ENCODE results near the gene FAAH2. TPM values are rescaled to one million over a fixed set of nuclear protein-coding genes. Genes with fewer than 3 reads are reported as not detected.

FAAH2 gene
- total and polyA plus RNA-seq, 2 donors (not counting 3 experiments of a cell fraction or from before 2014, with no cell fraction given): 0.06 to 0.15 TPM

DNA sequence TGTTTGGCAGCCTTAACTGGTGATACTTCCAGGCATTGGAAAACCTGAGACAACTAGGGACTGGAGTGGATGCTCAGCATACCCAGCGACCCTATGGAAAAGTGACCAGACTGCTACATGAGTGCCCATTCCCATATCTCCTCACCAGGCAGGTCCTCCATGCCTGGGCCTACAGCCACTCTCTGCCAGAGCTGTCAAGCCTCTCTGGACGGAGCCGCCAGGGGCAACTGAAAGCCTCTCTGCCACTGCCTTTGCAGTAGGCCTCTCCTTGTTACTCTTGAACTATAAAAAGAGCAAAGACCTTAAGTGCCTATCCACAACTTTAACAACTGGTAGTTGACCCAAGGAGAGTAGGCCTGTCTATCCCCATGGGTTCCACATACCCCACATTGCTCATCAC, 20.2 kb upstream of the FAAH2 start:
- Histone ChIP-seq H3K36me3 (ENCODE audit: control insufficient read depth in 2 of 2, extremely low read depth in 1 of 2, insufficient read depth in 2 of 2, low read length in 2 of 2) (no peaks in the 10 kb centered on the region), H3K27ac (ENCODE audit: insufficient read depth, low read depth, low read length) (no peak overlapping the region), H3K9ac (replicated peaks; ENCODE audit: extremely low read depth, insufficient read depth, low read length) (no peak overlapping the region), H3K4me2 (ENCODE audit: insufficient read depth, low read length) (no peak overlapping the region), H3K9me1 (replicated peaks; ENCODE audit: control insufficient read depth, extremely low read depth, insufficient read depth, low read length) (no peaks in the 10 kb centered on the region), H4K20me1 (replicated peaks; ENCODE audit: control insufficient read depth, extremely low read depth, insufficient read depth, low read length) (no peaks in the 10 kb centered on the region), H3K79me2 (ENCODE audit: control insufficient read depth, insufficient read depth, low read length) (no peaks in the 10 kb centered on the region), H3K9me3 (replicated peaks; ENCODE audit: control insufficient read depth, insufficient read depth, low read length) (no peaks in the 10 kb centered on the region), H3K4me1 (ENCODE audit: control insufficient read depth, extremely low read depth, insufficient read depth, low read length) (no peaks in the 10 kb centered on the region), H3K4me3 (replicated peaks in 1 of 3; ENCODE audit: insufficient read depth in 1 of 3, low read depth in 1 of 3, low read length in 3 of 3) (no peak overlapping the region), H2AFZ (ENCODE audit: low read depth, low read length) (no peak overlapping the region), H3K27me3 (ENCODE audit: control insufficient read depth in 2 of 2, insufficient read depth in 2 of 2, low read length in 2 of 2) (no peaks in the 10 kb centered on the region)
- intact Hi-C loops (cut with micrococcal nuclease) (no loop called here), dilution Hi-C loops (cut with MboI; ENCODE audit: extremely low pct_ligation_motif_present, low sequenced_read_pairs) (no loop called here)
- DNase-seq (ENCODE audit: low read depth, low spot score): no peak
- POLR2A ChIA-PET: no interaction called here
- no peak for TF ChIP-seq MYC (IDR thresholded peaks at IDR 0.05; ENCODE audit: low read depth, low read length)
- no peak for TF ChIP-seq EZH2 (IDR thresholded peaks at IDR 0.05; ENCODE audit: borderline replicate concordance, low read depth, low read length, severe bottlenecking)
- TF ChIP-seq, protein P1, sequence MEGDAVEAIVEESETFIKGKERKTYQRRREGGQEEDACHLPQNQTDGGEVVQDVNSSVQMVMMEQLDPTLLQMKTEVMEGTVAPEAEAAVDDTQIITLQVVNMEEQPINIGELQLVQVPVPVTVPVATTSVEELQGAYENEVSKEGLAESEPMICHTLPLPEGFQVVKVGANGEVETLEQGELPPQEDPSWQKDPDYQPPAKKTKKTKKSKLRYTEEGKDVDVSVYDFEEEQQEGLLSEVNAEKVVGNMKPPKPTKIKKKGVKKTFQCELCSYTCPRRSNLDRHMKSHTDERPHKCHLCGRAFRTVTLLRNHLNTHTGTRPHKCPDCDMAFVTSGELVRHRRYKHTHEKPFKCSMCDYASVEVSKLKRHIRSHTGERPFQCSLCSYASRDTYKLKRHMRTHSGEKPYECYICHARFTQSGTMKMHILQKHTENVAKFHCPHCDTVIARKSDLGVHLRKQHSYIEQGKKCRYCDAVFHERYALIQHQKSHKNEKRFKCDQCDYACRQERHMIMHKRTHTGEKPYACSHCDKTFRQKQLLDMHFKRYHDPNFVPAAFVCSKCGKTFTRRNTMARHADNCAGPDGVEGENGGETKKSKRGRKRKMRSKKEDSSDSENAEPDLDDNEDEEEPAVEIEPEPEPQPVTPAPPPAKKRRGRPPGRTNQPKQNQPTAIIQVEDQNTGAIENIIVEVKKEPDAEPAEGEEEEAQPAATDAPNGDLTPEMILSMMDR (IDR thresholded peaks at IDR 0.05; ENCODE audit: extremely low read depth in 1 of 2, insufficient read depth in 1 of 2, low read depth in 1 of 2, low read length in 2 of 2): no peak
- no peak for TF ChIP-seq JUN (IDR thresholded peaks at IDR 0.05; ENCODE audit: borderline replicate concordance, insufficient read depth, insufficient read length, low read depth)
- no TSS peak for BruUV-seq (replicated peaks)
- FAIRE-seq: no peak
- CTCF ChIA-PET: no interaction called here

DNA sequence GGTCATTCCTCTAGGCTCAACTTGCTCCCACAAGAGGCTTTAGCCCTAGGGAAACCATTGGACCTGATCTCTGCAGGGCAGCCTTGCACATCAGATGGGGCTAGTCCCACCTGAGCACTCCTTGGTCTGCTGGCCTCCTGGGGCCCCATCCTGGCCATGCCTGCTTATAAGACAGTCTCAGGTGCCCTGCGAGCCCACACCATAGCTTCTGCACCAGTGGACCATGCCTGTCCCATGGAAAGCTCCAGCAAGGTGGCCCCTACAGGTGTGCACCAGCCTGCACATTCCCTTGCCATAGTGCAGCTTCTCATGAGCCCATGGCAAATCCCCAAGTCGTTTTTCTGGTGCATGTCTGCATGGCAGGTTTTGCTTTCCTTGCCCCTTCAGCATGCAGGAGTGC, 19.6 kb upstream of the FAAH2 start:
- no peaks in the 10 kb centered on the region for H4K20me1 ChIP-seq (replicated peaks; ENCODE audit: control insufficient read depth, extremely low read depth, insufficient read depth, low read length)
- no peaks in the 10 kb centered on the region for H3K79me2 ChIP-seq (ENCODE audit: control insufficient read depth, insufficient read depth, low read length)
- TF ChIP-seq JUN (IDR thresholded peaks at IDR 0.05; ENCODE audit: borderline replicate concordance, insufficient read depth, insufficient read length, low read depth) (no peak), MYC (IDR thresholded peaks at IDR 0.05; ENCODE audit: low read depth, low read length) (no peak), GATA2 (IDR thresholded peaks at IDR 0.05; ENCODE audit: insufficient read depth, insufficient read length, low read depth, low read length) (no peak), POLR2AphosphoS5 (IDR thresholded peaks at IDR 0.05; ENCODE audit: insufficient read depth, low read depth, low read length) (no peak), EZH2 (IDR thresholded peaks at IDR 0.05; ENCODE audit: borderline replicate concordance, low read depth, low read length, severe bottlenecking) (no peak), FOS (IDR thresholded peaks at IDR 0.05; ENCODE audit: borderline replicate concordance, insufficient read depth, low read length) (no peak), POLR2A (IDR thresholded peaks at IDR 0.05; ENCODE audit: low read depth, low read length) (no peak)
- TF ChIP-seq, protein P1 (IDR thresholded peaks at IDR 0.05; ENCODE audit: extremely low read depth in 1 of 2, insufficient read depth in 1 of 2, low read depth in 1 of 2, low read length in 2 of 2): no peak
- TF ChIP-seq, protein P2, sequence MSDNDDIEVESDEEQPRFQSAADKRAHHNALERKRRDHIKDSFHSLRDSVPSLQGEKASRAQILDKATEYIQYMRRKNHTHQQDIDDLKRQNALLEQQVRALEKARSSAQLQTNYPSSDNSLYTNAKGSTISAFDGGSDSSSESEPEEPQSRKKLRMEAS (IDR thresholded peaks at IDR 0.05; ENCODE audit: insufficient read depth, insufficient read length): no peak
- no TSS peak for BruUV-seq (replicated peaks)
- no peaks in the 10 kb centered on the region for H3K9me3 ChIP-seq (replicated peaks; ENCODE audit: control insufficient read depth, insufficient read depth, low read length)
- DNase-seq (ENCODE audit: low read depth, low spot score): no peak
- H3K9ac ChIP-seq (replicated peaks; ENCODE audit: extremely low read depth, insufficient read depth, low read length): no peak overlapping the region
- no peaks in the 10 kb centered on the region for H3K4me1 ChIP-seq (ENCODE audit: control insufficient read depth, extremely low read depth, insufficient read depth, low read length)
- CTCF ChIA-PET: no interaction called here
- intact Hi-C loops (cut with micrococcal nuclease) (no loop called here), dilution Hi-C loops (cut with MboI; ENCODE audit: extremely low pct_ligation_motif_present, low sequenced_read_pairs) (no loop called here)
- H3K9me1 ChIP-seq (replicated peaks; ENCODE audit: control insufficient read depth, extremely low read depth, insufficient read depth, low read length): no peaks in the 10 kb centered on the region
- FAIRE-seq: no peak
- H2AFZ ChIP-seq (ENCODE audit: low read depth, low read length): no peak overlapping the region
- no peaks in the 10 kb centered on the region for H3K27me3 ChIP-seq (ENCODE audit: control insufficient read depth in 2 of 2, insufficient read depth in 2 of 2, low read length in 2 of 2)
- H3K4me2 ChIP-seq (ENCODE audit: insufficient read depth, low read length): no peak overlapping the region
- POLR2A ChIA-PET: no interaction called here
- H3K4me3 ChIP-seq (replicated peaks in 1 of 3; ENCODE audit: insufficient read depth in 1 of 3, low read depth in 1 of 3, low read length in 3 of 3): no peak overlapping the region
- no peak overlapping the region for H3K27ac ChIP-seq (ENCODE audit: insufficient read depth, low read depth, low read length)
- H3K36me3 ChIP-seq (ENCODE audit: control insufficient read depth in 2 of 2, extremely low read depth in 1 of 2, insufficient read depth in 2 of 2, low read length in 2 of 2): no peaks in the 10 kb centered on the region

All from endothelial cell of umbilical vein (primary cell).